ENCODE results near the gene ZNF474. TPM values are rescaled to one million over a fixed set of nuclear protein-coding genes. Genes with fewer than 3 reads are reported as not detected.
"Not testable (repeated sequence)": the region's sequence is repeated elsewhere in the genome, so short reads cannot be mapped to it uniquely, and the experiment has no call there.

The ZNF474 gene
- polyA plus RNA-seq, result 0.35 TPM

DNA sequence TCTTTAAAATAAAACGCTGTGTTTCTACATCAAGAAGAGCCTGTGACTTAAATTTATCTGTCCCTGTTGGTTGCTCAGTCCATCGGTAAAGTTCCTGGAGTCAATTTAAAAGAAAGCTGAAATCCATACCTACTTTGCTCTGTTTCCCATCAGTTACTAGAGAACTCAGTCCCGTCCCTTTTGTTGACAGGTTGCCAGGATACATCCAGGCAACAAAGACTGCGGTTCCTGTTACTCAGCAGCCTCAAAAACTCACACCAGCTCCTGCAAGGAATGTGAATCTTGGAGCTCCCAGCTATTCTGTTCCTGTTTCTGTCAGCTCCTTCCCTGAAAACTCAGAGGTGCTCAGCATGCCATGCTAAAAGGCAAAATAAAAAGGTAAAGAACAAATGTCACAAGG lies at the start of gene ZNF474:
Gene ZNF474 (plus strand): TSS at position 241 of the 400 bp plus-strand sequence. CDS start 22,445 bp downstream, outside the sequence.
- no peaks in the 10 kb centered on the region for H3K27me3 Mint-ChIP-seq
- no peak within 1 kb of the TSS for H3K4me3 Mint-ChIP-seq
- peaks cover 0 to 2% (median 0%) of the 10 kb centered on the region in 3 donors for H3K9me3 Mint-ChIP-seq
- no peaks in the 10 kb centered on the region for H3K4me1 Mint-ChIP-seq
- H3K27ac Mint-ChIP-seq, result no peak within 1 kb of the TSS
- no peaks in the 10 kb centered on the region for H3K36me3 Mint-ChIP-seq

DNA sequence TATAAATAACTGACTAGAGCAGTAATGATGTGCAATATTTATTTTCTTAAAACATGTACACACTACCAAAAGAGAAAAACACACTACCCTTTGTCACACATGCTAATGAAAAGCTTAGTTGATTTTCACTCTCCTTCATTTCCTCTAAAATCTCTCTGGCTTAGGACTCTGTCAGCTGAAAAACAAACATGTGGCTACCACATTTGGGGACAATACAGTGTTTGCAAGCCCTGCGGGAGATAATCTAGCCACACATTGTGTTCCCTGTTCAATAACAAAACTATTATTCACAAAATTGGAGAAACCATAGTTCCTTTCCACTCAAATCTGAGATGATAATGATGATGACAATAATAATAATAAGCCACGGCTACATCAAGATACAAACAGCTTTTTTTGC lies 47.8 kb upstream of the ZNF474 start:
- Mint-ChIP-seq H3K9me3 (peaks cover 0 to 4% (median 0%) of the 10 kb centered on the region in 3 donors), H3K27ac (no peak overlapping the region), H3K4me3 (no peak overlapping the region), H3K36me3 (no peaks in the 10 kb centered on the region), H3K27me3 (peaks cover 32% of the 10 kb centered on the region), H3K4me1 (peaks cover 4 to 10% (median 6%) of the 10 kb centered on the region in 3 donors)

DNA sequence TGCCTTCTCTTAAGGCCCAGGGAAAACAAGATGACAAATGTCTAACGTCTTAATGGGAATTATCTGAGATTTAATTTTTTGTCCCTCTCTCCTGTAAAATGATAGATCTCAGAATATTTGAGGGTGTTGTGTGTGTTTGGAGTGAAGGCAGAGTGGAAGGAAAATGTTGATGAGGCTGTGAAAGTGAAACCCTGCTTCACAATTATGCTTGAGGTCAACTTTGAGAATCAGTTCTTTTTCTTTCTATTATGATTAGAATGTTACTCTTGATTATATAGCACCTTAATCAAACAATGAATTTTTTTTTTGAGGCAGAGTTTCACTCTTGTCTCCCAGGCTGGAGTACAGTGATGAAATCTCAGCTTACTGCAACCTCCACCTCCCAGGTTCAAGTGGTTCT lies 45.8 kb upstream of the ZNF474 start:
- H3K27ac Mint-ChIP-seq, result no peak overlapping the region
- H3K4me1 Mint-ChIP-seq, result peaks cover 0 to 1% (median 1%) of the 10 kb centered on the region in 3 donors
- no peaks in the 10 kb centered on the region for H3K36me3 Mint-ChIP-seq
- H3K27me3 Mint-ChIP-seq, result peaks cover 15% of the 10 kb centered on the region
- H3K4me3 Mint-ChIP-seq, result no peak overlapping the region
- H3K9me3 Mint-ChIP-seq, result peaks cover 0 to 4% (median 0%) of the 10 kb centered on the region in 3 donors

DNA sequence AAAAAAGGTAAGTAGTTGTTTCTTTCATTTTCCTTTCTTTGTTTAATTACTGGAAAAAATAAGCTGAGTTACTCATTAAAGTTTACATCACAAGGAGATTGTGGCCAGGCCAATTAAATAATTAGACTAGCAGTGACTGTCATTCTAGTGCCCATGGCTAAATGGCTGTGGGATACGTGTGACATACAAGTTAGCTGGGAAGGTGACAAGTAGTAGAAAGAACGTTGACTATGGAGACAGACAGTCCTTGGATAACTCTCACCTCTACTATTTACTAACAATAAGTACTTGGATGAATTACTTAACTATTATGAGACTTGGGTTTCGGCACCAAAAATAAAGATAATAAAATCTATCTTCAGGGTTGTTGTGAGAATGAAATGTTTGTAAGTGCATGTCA lies 44.3 kb upstream of the ZNF474 start:
- Mint-ChIP-seq H3K36me3 (no peaks in the 10 kb centered on the region), H3K27ac (no peak overlapping the region), H3K4me1 (peaks cover 0 to 1% (median 0%) of the 10 kb centered on the region in 3 donors), H3K4me3 (no peak overlapping the region), H3K27me3 (peaks cover 3% of the 10 kb centered on the region), H3K9me3 (peaks cover 0 to 4% (median 0%) of the 10 kb centered on the region in 3 donors)

DNA sequence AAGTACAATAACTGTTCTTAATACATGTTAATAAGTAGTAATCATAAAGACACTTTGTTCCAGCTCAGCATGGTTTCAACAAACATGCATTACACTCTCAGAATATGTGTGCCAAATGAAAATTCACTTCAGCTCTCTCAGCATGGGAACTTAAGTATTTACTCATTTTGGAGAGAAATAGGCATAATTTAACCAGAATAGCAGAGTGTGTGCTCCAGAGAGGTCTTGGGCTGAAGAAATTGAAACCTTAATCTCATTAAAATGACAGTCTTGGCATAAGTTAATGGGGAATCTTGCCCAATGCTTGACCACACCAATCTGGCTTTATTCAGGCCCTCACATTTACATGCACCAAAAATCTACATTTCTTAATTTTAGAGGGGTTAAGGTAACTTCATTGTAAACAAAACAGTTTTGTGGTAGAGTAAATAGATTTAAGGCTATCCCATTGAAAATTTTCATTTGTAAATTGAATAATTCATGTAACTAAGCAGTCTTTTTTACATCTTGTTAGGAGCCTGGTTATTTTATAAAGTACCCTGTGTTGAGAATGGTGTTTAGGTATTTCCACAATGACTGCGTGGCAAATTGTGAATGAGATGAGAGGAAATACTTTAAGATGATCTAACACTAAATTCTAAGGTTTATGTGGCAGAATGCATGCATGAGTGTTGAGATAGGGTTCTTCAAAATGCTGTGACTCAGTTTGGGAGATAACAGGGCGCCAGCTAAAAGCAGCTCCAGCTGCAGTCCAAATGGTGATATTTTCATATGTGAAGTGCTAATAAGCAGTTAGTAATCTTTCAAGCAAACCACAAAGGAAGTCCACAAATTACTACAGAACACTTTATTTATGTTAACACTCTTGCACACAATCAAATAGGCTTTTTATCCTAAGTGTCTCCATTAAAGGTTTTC lies 40.0 kb upstream of the ZNF474 start:
- no peaks in the 10 kb centered on the region for H3K36me3 Mint-ChIP-seq
- no peak overlapping the region for H3K27ac Mint-ChIP-seq
- peaks cover 1% of the 10 kb centered on the region for H3K27me3 Mint-ChIP-seq
- no peaks in the 10 kb centered on the region for H3K4me1 Mint-ChIP-seq
- H3K4me3 Mint-ChIP-seq, result no peak overlapping the region
- H3K9me3 Mint-ChIP-seq, result peaks cover 0 to 1% (median 0%) of the 10 kb centered on the region in 3 donors

DNA sequence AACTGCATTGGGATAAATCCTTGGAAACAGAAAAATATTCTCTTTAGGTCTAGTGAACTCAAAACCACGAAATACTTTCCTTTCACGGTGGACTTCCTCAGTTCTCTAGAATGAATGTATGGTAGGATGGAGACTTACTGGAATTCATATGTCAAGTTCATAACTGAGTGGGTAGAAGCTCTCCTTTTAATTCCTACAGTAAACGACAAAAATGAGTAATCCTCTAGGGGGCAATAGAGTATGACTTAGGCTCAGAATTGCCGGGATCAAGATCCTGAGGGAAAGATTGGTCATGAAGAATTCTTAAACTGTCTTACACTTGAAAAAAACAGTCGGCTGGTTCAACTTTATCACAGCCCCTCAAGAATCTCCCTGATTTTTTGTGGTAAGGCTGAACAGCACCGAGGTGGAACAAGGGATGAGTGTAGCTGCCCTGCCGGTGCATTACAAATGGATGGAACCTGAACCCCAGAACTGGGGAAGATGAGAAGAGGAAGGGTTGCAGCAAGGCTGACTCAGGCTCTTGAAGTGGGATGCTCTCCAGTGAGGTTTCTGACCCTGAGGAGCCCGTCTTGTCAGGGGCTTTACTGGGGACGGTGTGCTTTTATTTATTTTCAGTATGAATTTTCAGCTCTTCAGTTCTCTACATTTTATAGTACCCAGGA lies 37.3 kb upstream of the ZNF474 start:
- Mint-ChIP-seq H3K4me3 (no peak overlapping the region), H3K27me3 (no peaks in the 10 kb centered on the region), H3K27ac (no peak overlapping the region), H3K4me1 (no peaks in the 10 kb centered on the region), H3K36me3 (no peaks in the 10 kb centered on the region), H3K9me3 (no peaks in the 10 kb centered on the region)

DNA sequence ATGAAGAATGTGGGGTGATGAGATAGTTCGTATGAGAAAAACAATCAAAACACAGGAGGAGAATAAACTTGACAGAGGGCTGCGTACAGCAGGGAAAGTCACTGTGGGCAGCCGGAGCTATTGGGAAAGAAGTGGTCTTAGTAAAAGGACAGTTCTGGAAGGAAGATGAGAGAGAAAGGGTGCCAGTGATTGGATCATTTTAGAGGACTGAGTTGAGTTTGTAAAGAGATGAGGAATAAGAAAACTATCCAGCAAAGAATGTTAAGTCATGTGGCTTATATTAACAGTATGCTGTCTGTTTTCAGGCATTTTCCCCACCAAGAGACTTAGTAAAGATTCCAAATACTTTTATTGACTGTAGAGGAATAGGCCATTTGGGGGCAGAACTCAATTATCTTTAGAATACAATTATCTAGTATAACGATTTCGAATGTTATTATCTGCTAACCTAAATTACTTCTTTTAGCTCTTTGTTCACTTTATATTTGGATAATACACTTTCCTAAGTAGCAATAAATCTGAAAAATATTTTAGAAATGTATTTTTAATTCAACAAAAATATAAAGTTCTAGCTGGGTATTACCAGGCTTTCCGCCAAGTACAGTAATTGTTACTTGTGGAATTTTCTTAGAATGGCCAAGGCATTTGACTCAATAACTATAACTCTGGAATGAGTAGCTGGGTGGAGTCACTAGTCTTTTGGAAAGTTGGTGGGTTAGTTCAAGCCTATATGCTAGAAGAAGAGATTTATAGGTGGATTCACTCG lies 35.7 kb upstream of the ZNF474 start:
- Mint-ChIP-seq H3K4me3 (no peak overlapping the region), H3K9me3 (no peaks in the 10 kb centered on the region), H3K27ac (no peak overlapping the region), H3K36me3 (no peaks in the 10 kb centered on the region), H3K4me1 (no peaks in the 10 kb centered on the region), H3K27me3 (peaks cover 3% of the 10 kb centered on the region)

DNA sequence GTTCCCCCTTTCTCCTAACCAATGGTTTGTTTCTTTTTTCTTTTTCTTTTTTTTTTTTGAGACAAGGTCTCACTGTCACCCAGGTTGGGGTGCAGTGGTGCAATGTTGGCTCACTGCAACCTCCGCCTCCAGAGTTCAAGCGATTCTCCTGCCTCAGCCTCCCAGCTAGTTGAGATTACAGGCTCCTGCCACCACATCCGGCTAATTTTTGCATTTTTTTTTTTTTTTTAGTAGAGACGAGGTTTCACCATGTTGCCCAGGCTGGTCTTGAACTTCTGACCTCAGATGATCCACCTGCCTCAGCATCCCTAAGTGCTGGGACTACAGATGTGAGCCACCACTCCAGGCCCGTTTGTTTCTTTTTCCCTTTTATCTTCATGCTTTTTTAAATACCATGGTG lies 35.1 kb upstream of the ZNF474 start:
- not testable (repeated sequence) for H3K4me3 Mint-ChIP-seq, H3K4me1 Mint-ChIP-seq, H3K27ac Mint-ChIP-seq, H3K27me3 Mint-ChIP-seq, H3K9me3 Mint-ChIP-seq, H3K36me3 Mint-ChIP-seq

DNA sequence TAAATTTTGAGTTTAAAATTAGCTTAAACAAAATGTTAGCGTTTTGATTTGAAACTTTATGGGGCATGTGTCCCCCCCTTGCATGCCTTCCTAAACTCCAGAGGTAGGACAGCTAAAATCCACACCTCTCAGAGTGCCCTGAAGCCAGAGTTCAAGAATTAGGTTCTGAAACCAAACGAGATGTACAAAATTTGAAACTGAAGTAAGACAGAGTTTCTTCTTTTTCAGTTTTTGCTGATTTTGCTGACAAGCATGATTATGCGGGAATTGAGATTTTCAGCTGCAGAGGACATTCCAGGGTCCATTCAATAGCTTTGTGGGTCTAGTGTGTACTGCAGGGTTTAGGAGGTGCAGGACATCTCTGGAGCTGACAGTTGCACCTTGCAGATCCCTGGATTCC lies 34.2 kb upstream of the ZNF474 start:
- H3K9me3 Mint-ChIP-seq, result no peaks in the 10 kb centered on the region
- H3K4me1 Mint-ChIP-seq, result no peaks in the 10 kb centered on the region
- no peak overlapping the region for H3K4me3 Mint-ChIP-seq
- H3K27me3 Mint-ChIP-seq, result peaks cover 3% of the 10 kb centered on the region
- no peak overlapping the region for H3K27ac Mint-ChIP-seq
- no peaks in the 10 kb centered on the region for H3K36me3 Mint-ChIP-seq

DNA sequence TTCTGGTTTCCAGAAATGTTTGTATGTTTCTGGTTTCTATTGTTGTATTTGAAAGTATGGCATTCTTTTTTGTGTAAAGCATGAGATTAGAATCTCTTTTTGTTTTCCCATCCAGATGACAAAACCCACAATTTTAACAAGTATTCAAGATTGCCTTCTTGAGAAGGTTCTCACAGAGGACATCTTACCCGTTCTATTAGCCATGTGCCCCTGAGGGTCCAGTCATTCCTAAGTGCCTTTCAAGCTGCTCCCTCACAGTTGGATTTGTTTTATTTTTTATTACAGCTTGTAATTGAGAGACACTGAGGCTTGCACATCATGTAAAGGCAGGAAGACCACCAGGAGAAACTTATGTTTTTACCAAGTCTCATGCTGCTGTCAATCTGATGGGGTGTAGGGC lies 32.0 kb upstream of the ZNF474 start:
- H3K4me3 Mint-ChIP-seq, result no peak overlapping the region
- no peaks in the 10 kb centered on the region for H3K9me3 Mint-ChIP-seq
- no peaks in the 10 kb centered on the region for H3K36me3 Mint-ChIP-seq
- no peaks in the 10 kb centered on the region for H3K4me1 Mint-ChIP-seq
- no peak overlapping the region for H3K27ac Mint-ChIP-seq
- peaks cover 3% of the 10 kb centered on the region for H3K27me3 Mint-ChIP-seq

DNA sequence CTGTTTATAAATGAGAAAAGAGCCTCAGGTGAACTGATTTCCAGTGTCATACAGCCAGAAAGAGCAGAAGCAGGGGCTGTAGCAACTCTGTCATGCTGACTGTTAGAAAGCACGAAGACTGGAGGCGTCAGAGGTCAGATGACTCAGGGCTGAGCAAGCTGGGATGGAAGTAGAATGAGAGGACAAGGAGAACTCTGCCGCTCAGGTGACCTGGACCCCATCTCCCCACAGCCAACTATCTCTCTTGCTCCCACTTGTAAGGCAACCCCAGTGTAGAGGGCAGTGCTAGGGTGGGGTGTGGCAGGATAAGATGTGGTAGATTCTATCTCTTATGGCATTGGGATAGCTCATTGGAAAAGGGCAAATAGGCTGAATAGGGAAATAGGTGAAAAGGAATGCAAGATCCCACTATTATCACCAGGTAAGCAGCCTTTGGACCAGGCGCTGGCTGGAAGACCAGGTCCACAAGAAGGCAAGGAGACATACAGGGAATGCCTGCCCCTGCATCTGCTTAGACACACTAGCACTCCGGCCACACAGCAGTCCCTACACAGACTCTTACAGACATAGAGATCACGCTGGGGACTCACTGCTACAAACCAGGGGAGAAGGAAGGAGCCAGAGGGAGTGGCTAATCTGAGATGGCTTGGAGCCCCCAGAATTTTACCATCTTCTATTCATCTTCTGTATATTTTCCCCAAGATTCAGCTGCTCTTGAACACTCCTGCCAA lies 30.1 kb upstream of the ZNF474 start:
- peaks cover 3% of the 10 kb centered on the region for H3K27me3 Mint-ChIP-seq
- H3K27ac Mint-ChIP-seq, result no peak overlapping the region
- H3K4me3 Mint-ChIP-seq, result no peak overlapping the region
- H3K36me3 Mint-ChIP-seq, result no peaks in the 10 kb centered on the region
- H3K9me3 Mint-ChIP-seq, result no peaks in the 10 kb centered on the region
- H3K4me1 Mint-ChIP-seq, result no peaks in the 10 kb centered on the region

DNA sequence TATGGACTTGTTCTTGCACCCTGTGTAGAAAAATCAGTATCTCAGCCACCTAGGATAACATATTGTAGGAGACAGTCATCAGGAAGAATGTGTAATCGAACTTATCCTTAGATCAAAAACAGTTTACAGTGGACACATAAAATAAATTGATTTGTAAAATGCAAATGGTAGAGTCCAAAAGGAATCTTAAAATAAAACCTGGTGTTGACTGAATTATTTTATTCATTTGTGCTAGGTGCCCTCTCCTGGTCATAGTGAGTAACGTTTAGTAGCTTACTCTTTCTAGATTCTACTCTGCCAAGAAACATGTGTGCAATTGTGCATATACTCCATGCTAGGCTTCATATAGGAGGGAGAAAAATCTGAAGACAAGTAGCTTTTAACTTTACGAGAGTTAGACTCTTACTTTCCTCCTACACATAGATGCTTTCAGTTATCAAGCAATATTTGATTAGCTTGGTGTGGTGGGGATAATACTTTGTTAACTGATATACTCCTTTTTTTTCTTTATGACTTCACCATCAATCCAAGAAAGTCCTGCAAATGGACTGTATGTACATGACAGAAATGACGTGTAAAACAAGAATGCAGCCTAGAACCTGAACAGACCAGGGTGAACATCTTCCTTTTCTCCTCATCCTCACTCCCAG lies 27.6 kb upstream of the ZNF474 start:
- H3K4me3 Mint-ChIP-seq, result no peak overlapping the region
- no peaks in the 10 kb centered on the region for H3K4me1 Mint-ChIP-seq
- H3K36me3 Mint-ChIP-seq, result peaks cover 2% of the 10 kb centered on the region
- H3K27ac Mint-ChIP-seq, result no peak overlapping the region
- no peaks in the 10 kb centered on the region for H3K9me3 Mint-ChIP-seq
- peaks cover 3% of the 10 kb centered on the region for H3K27me3 Mint-ChIP-seq

DNA sequence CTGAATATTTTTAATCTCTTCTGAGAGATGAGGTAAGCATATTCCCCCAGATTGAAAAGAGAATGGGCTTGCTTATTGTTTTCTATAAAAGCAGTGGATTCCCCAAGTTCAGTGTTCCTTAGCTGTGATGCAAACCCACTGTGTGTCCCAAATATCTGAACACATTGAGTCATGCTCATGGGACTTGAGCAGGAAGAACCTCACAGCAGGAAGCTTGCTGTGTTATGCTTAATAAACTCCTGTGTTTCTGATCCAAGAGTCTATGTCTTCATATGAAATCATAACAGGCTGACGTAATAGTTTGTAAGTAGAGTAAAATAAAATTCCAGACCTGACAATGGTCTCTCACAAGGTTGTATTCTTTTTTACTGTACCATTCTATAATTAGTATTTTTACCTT lies 26.5 kb upstream of the ZNF474 start:
- no peak overlapping the region for H3K27ac Mint-ChIP-seq
- no peak overlapping the region for H3K4me3 Mint-ChIP-seq
- no peaks in the 10 kb centered on the region for H3K9me3 Mint-ChIP-seq
- peaks cover 2% of the 10 kb centered on the region for H3K27me3 Mint-ChIP-seq
- no peaks in the 10 kb centered on the region for H3K4me1 Mint-ChIP-seq
- H3K36me3 Mint-ChIP-seq, result peaks cover 2% of the 10 kb centered on the region

DNA sequence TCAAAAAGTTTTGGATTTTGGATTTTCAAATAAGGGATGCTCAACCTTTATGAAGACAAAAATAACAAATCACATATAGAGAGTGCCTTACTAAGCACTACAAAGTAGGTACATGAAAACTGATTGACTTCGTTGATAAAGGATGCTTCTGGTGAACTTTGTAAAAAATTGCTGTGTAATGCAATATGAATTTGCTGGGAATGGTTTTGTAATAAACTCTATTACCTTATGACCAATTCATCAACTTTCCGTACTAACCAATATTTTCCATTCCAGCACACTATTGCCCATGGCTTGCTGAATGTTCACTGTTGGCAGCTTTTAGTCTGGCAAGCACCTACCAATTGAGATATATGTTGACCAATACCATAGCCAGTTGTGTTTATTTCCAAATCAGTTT lies 23.4 kb upstream of the ZNF474 start:
- Mint-ChIP-seq H3K9me3 (no peaks in the 10 kb centered on the region), H3K4me3 (no peak overlapping the region), H3K27me3 (peaks cover 2% of the 10 kb centered on the region), H3K4me1 (no peaks in the 10 kb centered on the region), H3K27ac (no peak overlapping the region), H3K36me3 (peaks cover 2% of the 10 kb centered on the region)

All from IgD-negative memory B cell (primary cell).